ENCODE data around the gene NR1D1. TPM values are rescaled to one million over a fixed set of nuclear protein-coding genes. Genes with fewer than 3 reads are reported as not detected.

The NR1D1 gene
- total RNA-seq, 4 donors from 2014 or later: 62.1 to 184 (median 96.0) TPM

DNA sequence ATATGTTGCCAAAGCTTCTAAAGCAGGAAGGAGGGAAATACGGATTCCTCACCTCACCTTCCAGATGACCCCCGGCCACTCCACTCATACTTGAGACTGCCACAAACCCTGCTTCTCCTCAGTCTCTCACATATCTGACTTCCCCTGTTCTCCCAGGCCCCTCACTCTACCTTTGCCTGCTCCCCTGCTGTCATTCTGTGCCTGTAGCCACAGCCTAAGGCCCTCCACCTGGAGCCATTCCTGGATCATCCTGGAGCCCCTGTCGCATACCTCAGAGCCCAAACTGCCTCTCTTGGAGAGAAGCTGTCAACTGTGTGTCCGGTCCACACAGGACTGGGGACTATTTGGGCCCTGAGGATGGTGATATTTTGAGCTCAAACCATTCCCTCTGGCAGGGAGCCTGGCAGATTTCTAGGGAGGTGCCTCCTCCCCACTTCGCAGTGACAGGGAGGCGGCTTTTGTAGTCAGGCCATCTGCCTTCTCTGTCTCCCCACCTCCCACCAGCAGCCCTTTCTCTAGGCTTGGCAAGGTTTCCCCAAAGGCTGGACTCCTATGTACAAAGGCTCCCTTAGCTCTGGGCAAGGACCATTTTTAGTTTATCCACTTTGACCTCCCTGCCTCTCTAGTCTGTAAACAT is 43.9 kb downstream of the NR1D1 start:
- 65% methylated on average over 6 of the region's 6 CpGs for WGBS
- Histone ChIP-seq H3K4me3 (no peak overlapping the region), H3K27me3 (no peaks in the 10 kb centered on the region), H3K27ac (no peak overlapping the region), H3K4me1 (peaks cover 40% of the 10 kb centered on the region), H3K36me3 (peaks cover 16% of the 10 kb centered on the region), H3K9me3 (no peaks in the 10 kb centered on the region)
- no peak for DNase-seq (ENCODE audit: low spot score in 2 of 2)
- TF ChIP-seq POLR2AphosphoS5 (IDR thresholded peaks at IDR 0.05): no peak
- TF ChIP-seq EP300 (IDR thresholded peaks at IDR 0.05): no peak
- TF ChIP-seq POLR2A (IDR thresholded peaks at IDR 0.05): no peak
- TF ChIP-seq, protein P1, sequence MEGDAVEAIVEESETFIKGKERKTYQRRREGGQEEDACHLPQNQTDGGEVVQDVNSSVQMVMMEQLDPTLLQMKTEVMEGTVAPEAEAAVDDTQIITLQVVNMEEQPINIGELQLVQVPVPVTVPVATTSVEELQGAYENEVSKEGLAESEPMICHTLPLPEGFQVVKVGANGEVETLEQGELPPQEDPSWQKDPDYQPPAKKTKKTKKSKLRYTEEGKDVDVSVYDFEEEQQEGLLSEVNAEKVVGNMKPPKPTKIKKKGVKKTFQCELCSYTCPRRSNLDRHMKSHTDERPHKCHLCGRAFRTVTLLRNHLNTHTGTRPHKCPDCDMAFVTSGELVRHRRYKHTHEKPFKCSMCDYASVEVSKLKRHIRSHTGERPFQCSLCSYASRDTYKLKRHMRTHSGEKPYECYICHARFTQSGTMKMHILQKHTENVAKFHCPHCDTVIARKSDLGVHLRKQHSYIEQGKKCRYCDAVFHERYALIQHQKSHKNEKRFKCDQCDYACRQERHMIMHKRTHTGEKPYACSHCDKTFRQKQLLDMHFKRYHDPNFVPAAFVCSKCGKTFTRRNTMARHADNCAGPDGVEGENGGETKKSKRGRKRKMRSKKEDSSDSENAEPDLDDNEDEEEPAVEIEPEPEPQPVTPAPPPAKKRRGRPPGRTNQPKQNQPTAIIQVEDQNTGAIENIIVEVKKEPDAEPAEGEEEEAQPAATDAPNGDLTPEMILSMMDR (IDR thresholded peaks at IDR 0.05): no peak

Other genes starting within 250 kb of the NR1D1 start
- gene IKZF3, start 236.3 kb downstream of the NR1D1 start, total RNA-seq: 1 to 10 TPM in 2 of 4 donors, under 1 TPM in 2; 0.60 to 1.9 (median 1.1) TPM
- not detected for gene ZPBP2, start 232.4 kb downstream of the NR1D1 start, total RNA-seq
- 10 to 100 TPM in 2 of 4 donors, 1 to 10 TPM in 2; 5.4 to 76.6 (median 12.1) TPM for gene GSDMB, start 182.0 kb downstream of the NR1D1 start, total RNA-seq
- gene ORMDL3, start 173.0 kb downstream of the NR1D1 start, total RNA-seq: 10 to 100 TPM; 57.7 to 91.3 (median 77.9) TPM
- gene LRRC3C, start 172.9 kb downstream of the NR1D1 start, total RNA-seq: 1 to 10 TPM in 2 of 4 donors, not detected in 2; 1.1 to 2.3 TPM
- gene GSDMA, start 137.6 kb downstream of the NR1D1 start, total RNA-seq: 100 to 1,000 TPM in 2 of 4 donors, 10 to 100 TPM in 2; 26.7 to 156 (median 105) TPM
- gene PSMD3, start 119.8 kb downstream of the NR1D1 start, total RNA-seq: 100 to 1,000 TPM in 2 of 4 donors, 10 to 100 TPM in 2; 82.8 to 118 (median 104) TPM
- gene CSF3, start 85.1 kb downstream of the NR1D1 start, total RNA-seq: 1 to 10 TPM in 1 of 4 donors, not detected in 3; 5.0 TPM
- 100 to 1,000 TPM in 1 of 4 donors, 10 to 100 TPM in 3; 67.4 to 198 (median 80.3) TPM for gene MED24, start 46.2 kb downstream of the NR1D1 start, total RNA-seq
- 10 to 100 TPM; 32.6 to 69.9 (median 48.9) TPM for gene THRA, start 37.6 kb downstream of the NR1D1 start, total RNA-seq
- gene MSL1, start 21.4 kb upstream of the NR1D1 start, total RNA-seq: 100 to 1,000 TPM in 1 of 4 donors, 10 to 100 TPM in 3; 69.3 to 166 (median 86.9) TPM
- gene CASC3, start 39.9 kb upstream of the NR1D1 start, total RNA-seq: 10 to 100 TPM; 42.9 to 92.5 (median 61.2) TPM
- 100 to 1,000 TPM; 221 to 547 (median 297) TPM for gene RAPGEFL1, start 76.9 kb upstream of the NR1D1 start, total RNA-seq
- gene WIPF2, start 118.7 kb upstream of the NR1D1 start, total RNA-seq: 10 to 100 TPM; 18.2 to 25.5 (median 21.6) TPM
- 1 to 10 TPM; 2.7 to 5.3 (median 3.3) TPM for gene CDC6, start 187.3 kb upstream of the NR1D1 start, total RNA-seq
- gene RARA, start 208.6 kb upstream of the NR1D1 start, total RNA-seq: 10 to 100 TPM; 19.4 to 32.1 (median 28.3) TPM

Data from suprapubic skin (tissue), 4 donors.